PC-9 (cell line): ENCODE data around the gene FRMD4B.

ENCODE experiments used
- CTCF ChIP-seq: fragments of 200-600 bp; sonication (generic); conservative IDR thresholded peaks from 2 replicates; pipeline ENCODE4 v1.6.1; 2017; ENCODE audit warnings: mixed run types, antibody characterized with exemption, mild to moderate bottlenecking, moderate library complexity
- EZH2 ChIP-seq: fragments of 200-600 bp; sonication (generic); IDR thresholded peaks from 2 replicates; pipeline ENCODE4 v1.8.0; 2017; ENCODE audit warnings: antibody characterized with exemption, low read depth

DNA sequence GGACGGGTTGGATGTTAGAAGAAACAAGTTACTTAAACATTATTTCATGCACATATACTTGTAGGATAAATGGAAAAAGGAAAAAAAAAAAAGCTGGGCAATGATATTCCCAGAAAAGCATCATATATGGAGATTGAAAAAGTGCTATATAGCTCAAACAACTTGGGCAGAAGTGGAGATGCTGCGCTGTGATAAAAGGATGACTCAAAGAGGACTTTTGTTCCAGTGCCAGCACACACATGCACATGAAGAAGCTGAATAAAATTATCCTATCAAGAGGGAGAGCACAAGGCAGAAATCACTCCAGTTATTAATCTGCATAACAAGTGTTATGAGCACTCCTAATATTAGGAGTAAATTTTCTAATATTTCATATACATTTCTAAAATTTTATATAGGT, 30.9 kb downstream of the FRMD4B start:
- TF ChIP-seq CTCF (no peak), EZH2 (no peak)
